Stimulated activated CD4-positive, alpha-beta T cell treated with anti-CD3 and anti-CD28 coated beads, Interleukin-12 subunit alpha, Interleukin-12 subunit beta, amount 100 ng/mL, for 48 hours (primary cell): ENCODE data around the gene RNF212B.

ENCODE experiments used
- DNase-seq, 3 donors: peaks; one replicate each; pipeline ENCODE4 v3.0.0-alpha.2; 2020; ENCODE audit warnings: low read depth in 2 of 3, low spot score in 1 of 3

RNF212B gene

GRCh38 chr14:23294734-23295561, 57.2 kb downstream of the RNF212B start:
- DNase-seq: peak in 2 of 3 donors; percentile 27 to 35

DNA sequence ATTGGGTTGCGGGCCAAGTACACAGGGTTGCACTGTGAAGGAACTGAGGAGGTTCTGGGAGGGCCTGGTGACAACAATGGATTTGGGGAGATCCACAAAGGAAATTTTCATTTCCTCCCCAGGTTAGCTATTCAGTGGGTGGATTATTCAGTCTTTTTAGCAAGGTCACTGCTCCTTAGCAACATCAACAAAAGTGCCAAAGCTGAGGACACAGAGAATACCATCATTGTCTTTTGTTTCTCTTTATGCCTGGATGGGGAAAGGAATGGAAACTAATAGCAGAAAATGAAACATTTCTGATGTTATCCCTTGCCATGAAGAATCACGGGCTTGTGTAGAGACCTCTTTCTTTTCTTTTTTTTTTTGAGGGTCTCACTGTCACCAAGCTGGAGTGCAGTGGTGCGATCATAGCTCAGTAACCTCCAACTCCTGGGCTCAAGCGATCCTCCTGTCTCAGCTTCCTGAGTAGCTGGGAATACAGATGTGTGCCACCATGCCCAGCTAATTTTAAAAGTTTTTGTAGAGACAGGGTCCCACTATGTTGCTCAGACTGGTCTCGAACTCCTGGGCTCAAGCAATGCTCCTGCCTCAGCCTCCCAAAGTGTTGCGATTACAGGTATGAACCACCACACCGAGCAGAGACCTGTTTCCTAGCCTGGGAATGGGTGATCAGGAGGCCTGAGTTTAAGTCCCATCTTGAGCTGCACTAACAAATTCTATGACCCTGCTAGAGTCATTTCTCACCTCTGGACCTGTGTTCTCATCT, 58.5 kb downstream of the RNF212B start:
- DNase-seq: no peak

DNA sequence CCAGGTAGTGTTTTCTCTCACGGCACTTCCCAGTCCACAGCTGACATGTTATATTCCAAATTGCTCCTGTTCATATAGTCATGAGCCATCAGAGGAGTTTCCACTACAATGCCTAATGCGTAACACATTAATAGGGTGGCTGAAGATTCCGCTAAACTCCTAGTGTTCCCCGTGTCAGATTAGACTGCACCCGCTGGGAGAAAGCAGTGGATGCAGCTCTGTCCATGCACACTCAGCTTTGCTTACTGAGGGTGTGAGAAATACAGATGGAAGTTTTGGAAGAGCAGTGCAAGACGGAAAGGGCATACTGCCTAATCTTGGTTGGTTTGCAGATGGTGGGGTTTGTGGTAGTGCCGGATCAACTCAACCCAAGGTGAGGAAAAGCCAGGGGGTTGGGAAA, 59.4 kb downstream of the RNF212B start:
- no peak for DNase-seq

DNA sequence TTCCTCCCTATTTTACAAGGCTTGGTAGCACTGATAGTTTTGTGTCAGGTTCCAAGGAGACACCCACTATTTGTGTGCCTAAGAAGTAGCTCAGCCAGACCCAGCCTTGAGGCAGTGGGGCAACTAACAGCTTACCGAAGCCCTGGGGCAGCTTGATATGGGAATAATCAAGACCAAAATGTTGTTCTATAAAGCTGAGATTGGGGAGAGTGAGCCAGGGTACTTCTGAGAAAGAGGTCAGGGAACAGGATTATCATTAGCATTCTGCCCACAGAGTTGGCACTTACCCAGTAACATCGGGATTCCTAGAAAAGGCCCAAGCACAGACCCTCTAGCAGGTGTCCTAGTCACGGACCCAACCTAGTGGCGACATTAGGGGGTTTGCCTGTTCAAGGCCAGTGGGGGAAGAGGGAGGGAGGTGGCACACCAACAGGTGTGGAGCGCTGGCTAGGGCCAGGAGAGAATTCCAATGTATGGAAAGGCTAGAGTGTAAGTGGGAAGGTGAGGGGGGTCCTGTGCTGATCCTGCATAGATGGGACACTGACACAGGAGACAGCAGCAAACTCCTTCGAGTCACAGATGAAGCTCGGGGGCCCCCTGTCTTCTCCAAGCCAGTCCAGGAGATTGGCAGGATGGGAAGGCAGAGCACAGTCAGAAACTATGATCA, 60.0 kb downstream of the RNF212B start:
- no peak for DNase-seq

GRCh38 chr14:23299211-23299957, 61.6 kb downstream of the RNF212B start:
- DNase-seq: no peak

DNA sequence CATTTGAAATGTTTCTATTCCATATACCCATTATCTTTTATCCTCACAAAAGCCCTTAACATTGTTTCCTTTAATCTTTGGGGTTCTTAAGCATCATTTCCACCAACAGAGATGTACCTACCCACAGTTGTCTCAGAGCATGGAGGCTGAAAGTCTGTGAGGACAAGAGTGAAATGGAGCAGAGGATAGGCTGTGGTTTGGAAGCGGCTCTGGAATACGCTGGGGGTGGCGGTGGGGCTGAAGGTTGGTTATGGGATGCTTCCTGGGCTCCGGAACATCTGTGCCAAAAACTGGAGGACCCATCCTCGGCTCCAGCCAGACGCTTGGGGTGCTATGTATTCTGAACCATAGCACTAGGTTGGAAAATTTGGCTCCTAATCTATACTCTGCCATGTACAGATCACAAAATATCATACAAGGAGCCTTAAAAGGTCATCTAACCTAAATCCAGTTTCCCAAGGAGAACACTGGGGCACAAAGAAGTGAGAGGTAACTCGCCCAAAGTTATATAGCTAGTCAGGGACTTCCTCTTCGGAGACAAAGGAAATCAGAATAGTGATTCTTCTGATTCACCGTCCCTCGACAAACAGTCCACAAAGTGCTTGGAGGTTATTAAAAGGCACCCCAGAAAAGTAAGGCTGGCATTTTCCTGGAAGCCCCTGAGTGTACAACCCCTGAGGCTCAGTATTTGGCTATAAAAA, 62.4 kb downstream of the RNF212B start:
- DNase-seq: no peak

DNA sequence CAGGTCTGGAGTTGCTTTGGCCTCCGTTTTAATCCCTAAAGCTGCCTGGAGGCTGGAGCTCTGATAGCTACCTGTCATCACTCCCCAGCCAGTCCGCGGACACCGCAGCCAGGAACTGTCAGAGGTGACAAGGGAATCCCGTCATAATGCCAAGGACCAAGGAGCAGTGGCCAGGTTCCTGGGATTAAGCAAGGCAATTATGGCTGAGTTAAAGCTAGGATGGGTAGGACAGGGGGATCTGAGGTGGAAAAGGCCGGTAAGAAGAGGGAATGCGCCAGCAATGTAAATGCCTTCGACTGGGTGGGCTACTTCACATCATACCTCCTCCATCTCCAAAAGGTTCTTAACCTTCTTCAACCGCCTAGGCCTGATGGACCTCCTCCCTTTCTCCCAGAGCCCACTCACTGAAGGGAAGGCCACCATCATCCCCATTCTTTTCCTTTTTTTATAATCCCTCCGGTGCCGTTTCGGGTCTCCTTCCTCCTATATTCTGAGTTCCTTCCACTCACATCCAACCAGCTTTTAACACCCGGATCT, 63.0 kb downstream of the RNF212B start:
- no peak for DNase-seq

DNA sequence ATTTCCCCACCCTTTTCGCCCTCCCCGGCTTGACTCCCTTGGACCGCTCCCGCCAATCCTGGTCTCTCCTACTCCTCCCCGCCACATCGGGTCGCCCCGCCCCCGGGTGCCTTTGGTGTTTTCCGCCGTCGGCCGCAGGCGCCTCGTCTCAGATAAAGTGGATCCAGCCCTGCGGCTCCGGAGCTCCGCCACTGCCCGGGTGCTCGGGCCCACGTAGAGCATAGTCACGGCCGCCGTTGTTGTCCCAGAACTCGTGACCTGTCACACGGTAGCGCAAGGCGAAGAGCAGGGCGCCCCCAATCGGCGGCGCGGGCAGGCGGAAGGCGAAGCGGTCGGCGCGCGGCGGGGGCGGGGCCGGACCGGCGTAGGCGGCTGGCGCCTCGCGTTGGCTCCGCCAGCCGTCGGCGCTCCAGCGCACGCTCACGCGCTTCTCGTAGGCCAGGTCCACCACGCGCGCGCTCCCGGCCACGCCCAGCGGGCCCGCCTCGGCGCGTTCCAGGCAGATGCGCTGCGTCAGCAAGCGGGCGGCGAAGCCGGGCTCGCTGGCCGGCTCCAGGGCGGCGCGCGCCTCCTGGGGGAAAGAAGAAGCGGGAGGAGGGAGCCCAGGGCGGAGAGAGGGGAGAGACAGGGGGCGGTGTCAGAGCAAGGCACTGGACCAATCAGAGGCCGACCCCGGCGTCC, 63.7 kb downstream of the RNF212B start:
- DNase-seq: peak; percentile 95 to 98 (median 96)

DNA sequence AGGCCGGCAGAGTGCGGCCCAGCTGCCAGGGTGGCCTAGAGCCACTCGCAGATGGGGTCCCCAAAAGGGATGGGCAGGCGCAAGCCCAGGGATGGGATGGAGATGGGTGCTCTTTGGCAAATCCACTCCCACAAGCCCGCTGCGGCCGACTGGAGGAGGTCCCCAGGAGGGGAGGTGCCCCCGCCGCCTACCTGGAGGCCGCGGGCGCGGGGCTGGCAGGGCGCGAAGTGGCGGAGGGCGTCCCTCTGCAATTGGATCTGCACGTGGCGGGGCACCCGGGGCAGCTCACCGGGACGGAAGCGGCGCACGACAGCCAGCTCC, 64.2 kb downstream of the RNF212B start:
- DNase-seq: peak in 1 of 3 donors; percentile 62

GRCh38 chr14:23302290-23303225, 64.8 kb downstream of the RNF212B start, which contains the start of gene PPP1R3E:
TSS of gene PPP1R3E (minus strand) at chr14:23302859. CDS start at chr14:23302576, 283 bp downstream.
- peak; percentile 80 to 84 (median 82) for DNase-seq

DNA sequence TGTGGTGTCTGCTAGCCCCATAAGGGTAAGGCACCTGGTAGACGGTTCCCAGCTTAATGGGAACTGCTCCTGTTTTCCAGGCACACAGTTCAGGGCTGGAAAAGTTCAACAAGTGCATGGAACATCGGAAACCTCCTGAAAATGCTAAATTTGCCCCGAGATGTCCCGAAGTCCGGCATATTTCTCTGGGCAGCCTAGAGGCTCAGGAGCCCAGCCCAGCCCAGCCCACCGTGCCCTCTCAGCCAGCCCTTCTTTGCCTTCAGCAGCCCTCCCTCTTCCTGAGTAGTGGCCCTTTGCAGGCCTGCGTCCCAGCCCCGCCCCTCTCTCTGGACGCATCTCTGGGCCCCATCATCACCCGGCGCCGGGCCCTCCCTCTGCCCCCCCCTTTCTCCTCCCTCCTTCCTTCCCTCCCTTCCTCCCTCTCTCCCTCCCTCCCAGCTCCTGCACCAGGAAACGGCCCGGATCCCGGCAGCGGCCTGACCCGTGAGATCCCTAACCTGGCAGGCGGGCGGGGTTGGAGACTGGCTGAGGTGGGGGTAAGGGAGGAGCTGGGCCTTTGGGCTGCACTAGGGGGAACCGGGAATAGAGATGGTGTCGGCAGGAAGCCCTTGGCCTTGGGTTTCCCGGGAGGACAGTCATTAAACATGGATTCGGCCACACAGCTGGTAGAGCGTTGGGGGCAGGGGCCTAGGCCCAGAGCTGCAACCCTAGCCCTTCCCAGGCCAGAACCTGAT, 68.8 kb downstream of the RNF212B start, which contains the start of gene BCL2L2:
TSS of gene BCL2L2 (plus strand) at position 422 of the 734 bp plus-strand sequence. CDS start 935 bp downstream, outside the sequence.
- no peak for DNase-seq

DNA sequence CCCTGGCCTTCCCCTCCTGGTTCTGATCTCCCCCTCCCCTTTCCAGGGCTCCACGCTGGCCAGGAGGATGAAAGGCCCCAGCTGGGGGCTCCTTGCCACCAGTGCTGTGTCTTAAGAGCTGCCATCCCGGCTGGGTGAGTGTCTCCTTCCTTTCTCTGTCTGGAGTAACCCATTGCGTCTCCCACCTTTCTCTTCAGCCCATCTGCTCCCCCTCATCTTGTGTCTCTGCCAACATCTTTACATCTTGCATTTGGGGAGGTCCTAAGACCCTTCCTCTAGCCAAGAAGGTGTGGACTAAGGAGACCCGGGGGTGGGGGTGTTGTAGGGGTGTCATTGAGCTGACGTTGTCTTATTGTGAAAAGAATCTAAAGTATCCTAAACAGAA, 69.4 kb downstream of the RNF212B start:
- DNase-seq: no peak

GRCh38 chr14:23307687-23308644, 70.2 kb downstream of the RNF212B start:
- DNase-seq: no peak

GRCh38 chr14:23308721-23309445, 71.1 kb downstream of the RNF212B start:
- no peak for DNase-seq

GRCh38 chr14:23310546-23310945, 72.8 kb downstream of the RNF212B start:
- DNase-seq: no peak

- no peak for DNase-seq
Observed at GRCh38 chr14:23316300-23316699, 78.6 kb downstream of the RNF212B start.
